CD4-positive, alpha-beta T cell treated with Interleukin-17A for 4 hours (primary cell): ENCODE results near the gene VARS2.
"Not testable (repeated sequence)": the region's sequence is repeated elsewhere in the genome, so short reads cannot be mapped to it uniquely, and the experiment has no call there.

ENCODE experiments used
- DNase-seq: peaks from one replicate; pipeline ENCODE4 v3.0.0-alpha.2; 2020; ENCODE audit warnings: mixed read lengths

VARS2 gene

GRCh38 chr6:30914076-30914853 is at the start of gene VARS2:
VARS2 (plus strand) TSS chr6:30914238; CDS start chr6:30914837, 599 bp downstream.
- DNase-seq = peak; percentile 87

- DNase-seq = no peak
These were observed 49.7 kb upstream of the VARS2 start for GRCh38 chr6:30864325-30864724.

- not testable (repeated sequence) for DNase-seq
These were observed 44.7 kb upstream of the VARS2 start for GRCh38 chr6:30869241-30869749.

- DNase-seq = no peak
These were observed 43.5 kb upstream of the VARS2 start for GRCh38 chr6:30870546-30870945.

GRCh38 chr6:30871592-30872183 is 42.4 kb upstream of the VARS2 start:
- DNase-seq = no peak

GRCh38 chr6:30873137-30873640 is 40.8 kb upstream of the VARS2 start:
- no peak for DNase-seq

GRCh38 chr6:30873795-30874194 is 40.2 kb upstream of the VARS2 start:
- DNase-seq = not testable (repeated sequence)

GRCh38 chr6:30875244-30876038 is 38.6 kb upstream of the VARS2 start:
- DNase-seq = no peak

- no peak for DNase-seq
These were observed 37.9 kb upstream of the VARS2 start for GRCh38 chr6:30876039-30876730.

GRCh38 chr6:30877419-30878262 is 36.4 kb upstream of the VARS2 start:
- peak; percentile 87 for DNase-seq

GRCh38 chr6:30879684-30880427 is 34.2 kb upstream of the VARS2 start:
- DNase-seq = no peak

GRCh38 chr6:30880698-30881252 is 33.3 kb upstream of the VARS2 start:
- no peak for DNase-seq

- DNase-seq = no peak
These were observed 32.4 kb upstream of the VARS2 start for GRCh38 chr6:30881392-30882203.

GRCh38 chr6:30882204-30882758 is 31.8 kb upstream of the VARS2 start:
- no peak for DNase-seq

- peak; percentile 44 for DNase-seq
These were observed 31.0 kb upstream of the VARS2 start for GRCh38 chr6:30882759-30883684.

GRCh38 chr6:30883685-30884520 is 30.1 kb upstream of the VARS2 start, which contains the start of gene DDR1:
DDR1 (plus strand) TSS chr6:30884519; CDS start chr6:30888730, 4,211 bp downstream.
- peak; percentile 73 for DNase-seq
